Endodermal cell (in vitro differentiated cells): ENCODE results near the gene ABCB1. TPM values are rescaled to one million over a fixed set of nuclear protein-coding genes. Genes with fewer than 3 reads are reported as not detected.

Experiments used
- DNase-seq: peaks from one replicate; pipeline ENCODE4 v3.0.0-alpha.2; 2017
- H3K27ac ChIP-seq: 2 replicates; pipeline ENCODE4 v1.5.1; 2013; ENCODE audit warnings: mild to moderate bottlenecking, low read depth, low read length, moderate library complexity
- H3K27me3 ChIP-seq: 2 replicates; pipeline ENCODE4 v1.6.1; 2013; ENCODE audit warnings: mild to moderate bottlenecking, low read length, moderate library complexity; ENCODE audit not compliant: insufficient read depth, control insufficient read depth, poor library complexity, severe bottlenecking
- H3K36me3 ChIP-seq: 2 replicates; pipeline ENCODE4 v1.7.0; 2013; ENCODE audit warnings: mild to moderate bottlenecking, low read length, moderate library complexity; ENCODE audit not compliant: control insufficient read depth, insufficient read depth
- H3K4me1 ChIP-seq: one replicate; pipeline ENCODE4 v1.7.0; 2013; ENCODE audit warnings: low read length; ENCODE audit not compliant: control insufficient read depth, insufficient read depth
- H3K4me3 ChIP-seq: 2 replicates; pipeline ENCODE4 v1.5.1; 2013; ENCODE audit warnings: mild to moderate bottlenecking, low read length, moderate library complexity
- H3K9ac ChIP-seq: 2 replicates; pipeline ENCODE4 v1.6.1; 2013; ENCODE audit warnings: mild to moderate bottlenecking, low read length, moderate library complexity; ENCODE audit not compliant: poor library complexity, severe bottlenecking; ENCODE audit errors: extremely low read depth
- H3K9me3 ChIP-seq: 2 replicates; pipeline ENCODE4 v1.6.1; 2013; ENCODE audit warnings: mild to moderate bottlenecking, low read length, moderate library complexity; ENCODE audit not compliant: control insufficient read depth
- H3K27ac Mint-ChIP-seq: 2 replicates; pipeline ENCODE4 v1.8.0; 2020; ENCODE audit warnings: mixed read lengths
- H3K27me3 Mint-ChIP-seq: 2 replicates; pipeline ENCODE4 v1.8.0; 2021; ENCODE audit warnings: mild to moderate bottlenecking, mixed read lengths; ENCODE audit not compliant: insufficient read depth
- H3K36me3 Mint-ChIP-seq: 2 replicates; pipeline ENCODE4 v1.8.0; 2020; ENCODE audit warnings: low read depth, mixed read lengths
- H3K4me1 Mint-ChIP-seq: 2 replicates; pipeline ENCODE4 v1.8.0; 2020; ENCODE audit warnings: mixed read lengths
- H3K4me3 Mint-ChIP-seq: 2 replicates; pipeline ENCODE4 v1.8.0; 2020; ENCODE audit warnings: mild to moderate bottlenecking, moderate library complexity, mixed read lengths
- H3K9me3 Mint-ChIP-seq: 2 replicates; pipeline ENCODE4 v1.8.0; 2020; ENCODE audit warnings: mild to moderate bottlenecking, mixed read lengths
- WGBS, 2 experiments: methylation state at CpG; one replicate each; pipeline versions ENCODE4 v1.1.5 to v1.1.7; 2013; ENCODE audit warnings: missing lambda C conversion rate in 2 of 2, mixed read lengths in 1 of 2; ENCODE audit not compliant: insufficient coverage in 1 of 2, insufficient read length in 1 of 2; 5-methylcytosine and 5-hydroxymethylcytosine counted together
- total RNA-seq, 2 donors: library from RNA; stranded (reverse); fragmentation: NEBNext Ultra II Directional in 1 of 2; extraction: Animal tissue kit (Norgen Biotek cat#: 25700) in 1 of 2; gene quantifications; 2 replicates in 1 of 2; 3 replicates in 1 of 2; pipeline ENCODE4 v1.2.1, GENCODE V29; 2021
- TF ChIP-seq, protein P1 (sequence below): fragments of 200-600 bp; sonication (generic); conservative IDR thresholded peaks from 2 replicates; pipeline ENCODE4 v1.5.0; 2021; ENCODE audit warnings: antibody characterized with exemption, mild to moderate bottlenecking

Gene ABCB1
- total RNA-seq, 2 donors from 2014 or later: 0.07 TPM; not detected in 1

DNA sequence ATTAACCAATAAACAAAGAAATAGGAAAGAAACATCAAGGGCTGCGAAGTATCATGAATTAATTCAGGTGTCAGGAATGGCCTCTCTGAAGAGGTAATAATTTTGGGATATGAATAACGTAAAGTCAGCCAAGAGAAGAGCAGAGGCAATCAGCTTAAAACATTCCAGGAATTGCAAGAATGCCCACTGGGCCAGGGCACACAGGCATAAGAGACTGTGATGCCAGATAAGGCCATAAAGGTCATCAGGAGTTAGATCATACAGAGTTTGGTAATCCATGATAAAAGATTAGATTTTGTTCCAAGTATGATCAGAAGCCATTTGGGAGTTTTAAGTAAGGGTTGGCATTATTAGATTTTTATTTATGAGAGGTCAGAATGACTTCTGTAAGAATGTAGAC lies 72.0 kb downstream of the ABCB1 start:
- H3K27me3 Mint-ChIP-seq: no peaks in the 10 kb centered on the region
- 89 to 93% methylated on average over 2 of the region's 2 CpGs for WGBS, 2 experiments
- Histone ChIP-seq H3K36me3 (no peaks in the 10 kb centered on the region), H3K9me3 (no peaks in the 10 kb centered on the region), H3K27ac (no peak overlapping the region), H3K4me1 (no peaks in the 10 kb centered on the region), H3K9ac (no peak overlapping the region), H3K27me3 (no peaks in the 10 kb centered on the region), H3K4me3 (no peak overlapping the region)
- DNase-seq: no peak
- TF ChIP-seq, protein P1, sequence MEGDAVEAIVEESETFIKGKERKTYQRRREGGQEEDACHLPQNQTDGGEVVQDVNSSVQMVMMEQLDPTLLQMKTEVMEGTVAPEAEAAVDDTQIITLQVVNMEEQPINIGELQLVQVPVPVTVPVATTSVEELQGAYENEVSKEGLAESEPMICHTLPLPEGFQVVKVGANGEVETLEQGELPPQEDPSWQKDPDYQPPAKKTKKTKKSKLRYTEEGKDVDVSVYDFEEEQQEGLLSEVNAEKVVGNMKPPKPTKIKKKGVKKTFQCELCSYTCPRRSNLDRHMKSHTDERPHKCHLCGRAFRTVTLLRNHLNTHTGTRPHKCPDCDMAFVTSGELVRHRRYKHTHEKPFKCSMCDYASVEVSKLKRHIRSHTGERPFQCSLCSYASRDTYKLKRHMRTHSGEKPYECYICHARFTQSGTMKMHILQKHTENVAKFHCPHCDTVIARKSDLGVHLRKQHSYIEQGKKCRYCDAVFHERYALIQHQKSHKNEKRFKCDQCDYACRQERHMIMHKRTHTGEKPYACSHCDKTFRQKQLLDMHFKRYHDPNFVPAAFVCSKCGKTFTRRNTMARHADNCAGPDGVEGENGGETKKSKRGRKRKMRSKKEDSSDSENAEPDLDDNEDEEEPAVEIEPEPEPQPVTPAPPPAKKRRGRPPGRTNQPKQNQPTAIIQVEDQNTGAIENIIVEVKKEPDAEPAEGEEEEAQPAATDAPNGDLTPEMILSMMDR: no peak
- no peak overlapping the region for H3K27ac Mint-ChIP-seq
- no peak overlapping the region for H3K4me3 Mint-ChIP-seq
- H3K4me1 Mint-ChIP-seq: peaks cover 5% of the 10 kb centered on the region
- H3K9me3 Mint-ChIP-seq: no peaks in the 10 kb centered on the region
- no peaks in the 10 kb centered on the region for H3K36me3 Mint-ChIP-seq

DNA sequence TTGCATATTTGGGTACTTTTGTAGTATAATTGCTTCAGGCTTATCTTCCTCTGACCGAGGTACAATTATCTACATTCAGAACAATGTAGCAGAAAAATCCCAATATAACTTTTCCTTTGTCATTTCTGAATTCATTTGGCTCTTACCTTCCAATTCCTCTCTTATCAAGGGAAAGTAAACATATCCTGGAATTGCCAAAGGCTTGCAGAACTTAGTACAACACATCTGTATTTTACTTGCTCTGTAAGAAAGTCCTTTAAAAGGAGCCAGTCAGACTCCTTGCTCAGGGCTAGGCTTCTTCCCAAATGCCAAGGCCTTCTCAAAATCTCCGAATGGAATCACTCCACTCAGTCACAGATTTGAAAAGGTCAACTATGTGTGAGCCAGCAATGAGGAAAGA lies 81.9 kb downstream of the ABCB1 start:
- H3K4me3 ChIP-seq: no peak overlapping the region
- no peaks in the 10 kb centered on the region for H3K4me1 Mint-ChIP-seq
- no peak for DNase-seq
- H3K4me1 ChIP-seq: no peaks in the 10 kb centered on the region
- H3K4me3 Mint-ChIP-seq: no peak overlapping the region
- H3K9me3 ChIP-seq: no peaks in the 10 kb centered on the region
- 89% methylated on average over 1 to 2 of the region's 2 CpGs for WGBS, 2 experiments
- H3K36me3 ChIP-seq: no peaks in the 10 kb centered on the region
- H3K27me3 Mint-ChIP-seq: no peaks in the 10 kb centered on the region
- H3K27me3 ChIP-seq: no peaks in the 10 kb centered on the region
- no peak overlapping the region for H3K27ac ChIP-seq
- TF ChIP-seq, protein P1: no peak
- H3K36me3 Mint-ChIP-seq: no peaks in the 10 kb centered on the region
- H3K27ac Mint-ChIP-seq: no peak overlapping the region
- H3K9me3 Mint-ChIP-seq: no peaks in the 10 kb centered on the region
- H3K9ac ChIP-seq: no peak overlapping the region

DNA sequence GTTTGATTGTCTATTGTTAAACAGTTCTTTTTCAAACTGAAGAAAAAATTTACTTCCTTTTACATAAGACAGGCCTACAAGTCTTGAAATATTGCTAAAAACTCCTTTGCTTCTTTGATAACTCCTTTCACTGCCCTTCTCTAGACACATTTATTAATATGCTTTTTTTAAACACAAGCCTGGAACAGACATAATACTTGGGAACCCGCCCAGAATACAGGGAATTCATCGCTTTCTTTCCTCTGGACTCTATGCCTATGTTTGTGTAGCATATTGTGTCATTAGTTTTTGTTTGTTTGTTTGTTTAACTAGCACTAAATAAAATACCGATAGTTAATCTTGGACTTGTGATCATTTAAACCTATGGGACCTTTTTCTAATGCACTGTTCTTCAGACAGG lies 82.8 kb downstream of the ABCB1 start:
- no peaks in the 10 kb centered on the region for H3K9me3 Mint-ChIP-seq
- 80 to 91% methylated on average over 2 to 3 of the region's 3 CpGs for WGBS, 2 experiments
- Histone ChIP-seq H3K4me3 (no peak overlapping the region), H3K27me3 (no peaks in the 10 kb centered on the region), H3K36me3 (no peaks in the 10 kb centered on the region), H3K9me3 (no peaks in the 10 kb centered on the region), H3K9ac (no peak overlapping the region), H3K4me1 (no peaks in the 10 kb centered on the region), H3K27ac (no peak overlapping the region)
- H3K27me3 Mint-ChIP-seq: no peaks in the 10 kb centered on the region
- no peak overlapping the region for H3K4me3 Mint-ChIP-seq
- no peaks in the 10 kb centered on the region for H3K4me1 Mint-ChIP-seq
- no peaks in the 10 kb centered on the region for H3K36me3 Mint-ChIP-seq
- no peak overlapping the region for H3K27ac Mint-ChIP-seq
- TF ChIP-seq, protein P1: no peak
- no peak for DNase-seq
